Fibroblast of peridontal ligament (primary cell): ENCODE data around the gene MYO16.

ENCODE experiments used
- DNase-seq: peaks from one replicate; pipeline ENCODE4 v3.0.0-alpha.2; 2010; ENCODE audit errors: extremely low read depth

Gene MYO16

DNA sequence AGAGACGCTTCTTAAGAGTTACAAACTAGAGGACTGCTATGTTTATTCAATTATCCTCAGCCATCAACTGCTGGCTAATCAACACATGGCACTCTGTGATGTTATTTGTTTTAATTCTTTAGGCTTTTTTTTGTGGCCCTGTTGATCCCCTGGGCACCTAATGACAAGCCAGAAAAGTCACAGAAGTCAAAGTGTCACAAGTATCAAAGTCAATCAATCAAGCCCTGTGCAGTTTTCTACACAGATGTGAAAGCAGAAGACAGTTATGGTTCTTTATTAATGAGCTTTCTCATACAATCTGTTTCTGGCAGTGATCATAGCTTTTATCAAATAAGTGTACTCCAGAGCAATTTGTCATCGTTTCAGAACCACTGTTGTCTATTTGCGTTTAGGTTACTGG lies 34.3 kb downstream of the MYO16 start:
- no peak for DNase-seq

DNA sequence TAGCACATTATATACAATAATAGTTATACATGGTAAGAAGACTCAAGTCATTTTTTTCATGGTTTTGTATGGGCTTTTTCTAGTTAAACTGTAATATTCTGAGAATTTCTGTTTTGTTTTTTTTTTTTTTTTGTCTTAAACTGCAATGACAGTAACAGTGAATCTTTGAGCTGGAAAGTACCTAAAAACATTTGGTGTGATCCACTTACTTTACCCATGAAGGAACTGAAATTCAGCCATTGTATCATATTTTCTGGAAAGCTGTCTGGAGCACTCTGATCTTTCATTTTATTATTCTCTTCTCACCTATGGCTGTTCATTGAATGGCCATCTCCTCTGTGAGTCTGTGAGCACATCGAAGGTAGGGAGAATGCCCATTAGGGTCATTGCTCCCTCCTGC lies 37.8 kb downstream of the MYO16 start:
- no peak for DNase-seq

DNA sequence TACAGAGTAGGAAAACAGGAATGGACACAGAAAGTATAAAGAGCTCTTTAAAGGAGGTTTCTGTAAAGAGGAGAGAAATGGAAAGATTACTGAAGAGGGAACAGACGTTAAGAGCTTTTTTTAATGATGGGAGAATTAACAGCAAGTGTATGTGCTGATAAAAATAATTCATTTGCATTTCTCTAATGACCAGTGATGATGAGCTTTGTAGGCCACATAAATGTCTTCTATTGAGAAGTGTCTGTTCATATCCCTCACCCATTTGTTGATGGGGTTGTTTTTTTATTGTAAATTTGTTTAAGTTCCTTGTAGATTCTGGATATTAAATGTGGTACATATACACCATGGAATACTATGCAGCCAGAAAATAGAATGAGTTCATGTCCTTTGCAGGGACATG lies 40.0 kb downstream of the MYO16 start:
- DNase-seq = peak; percentile 3

DNA sequence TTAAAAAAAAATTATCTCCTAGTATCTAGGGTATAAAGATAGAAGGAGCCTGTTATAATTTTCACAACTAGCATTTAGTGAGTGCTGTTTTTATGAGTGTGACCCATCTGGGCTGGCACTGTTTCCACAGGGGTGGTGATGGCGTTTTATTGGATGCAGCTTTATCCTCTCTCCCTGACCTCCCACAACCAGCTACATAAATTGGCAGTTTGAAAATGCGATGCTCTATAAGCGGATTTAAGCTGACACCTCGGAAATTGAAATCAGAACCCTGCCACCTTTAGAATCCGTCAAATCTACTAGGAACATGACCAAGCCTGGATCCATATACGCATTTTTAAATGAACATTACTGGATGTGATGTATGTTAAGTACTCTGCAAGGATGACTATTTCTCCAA lies 44.9 kb downstream of the MYO16 start:
- DNase-seq = no peak

DNA sequence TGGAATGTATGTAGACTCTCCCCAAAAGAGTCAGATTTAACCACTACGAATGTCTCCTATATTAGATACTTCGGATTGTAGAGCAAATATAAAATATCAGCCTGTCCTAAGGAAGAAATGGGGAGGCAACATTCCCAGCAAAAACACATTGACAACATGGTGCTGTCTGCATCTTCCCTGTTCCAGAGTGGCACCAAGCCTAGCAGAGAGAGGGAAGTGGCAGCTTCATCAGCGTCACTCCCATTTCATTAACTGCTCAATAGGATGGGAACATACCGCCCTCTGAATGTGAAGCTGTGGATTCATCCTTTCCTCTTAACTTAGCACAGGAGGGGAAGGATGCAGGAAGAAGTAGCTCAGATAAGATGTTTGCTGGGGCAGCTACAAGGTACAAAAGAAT lies 45.4 kb downstream of the MYO16 start:
- DNase-seq = no peak

DNA sequence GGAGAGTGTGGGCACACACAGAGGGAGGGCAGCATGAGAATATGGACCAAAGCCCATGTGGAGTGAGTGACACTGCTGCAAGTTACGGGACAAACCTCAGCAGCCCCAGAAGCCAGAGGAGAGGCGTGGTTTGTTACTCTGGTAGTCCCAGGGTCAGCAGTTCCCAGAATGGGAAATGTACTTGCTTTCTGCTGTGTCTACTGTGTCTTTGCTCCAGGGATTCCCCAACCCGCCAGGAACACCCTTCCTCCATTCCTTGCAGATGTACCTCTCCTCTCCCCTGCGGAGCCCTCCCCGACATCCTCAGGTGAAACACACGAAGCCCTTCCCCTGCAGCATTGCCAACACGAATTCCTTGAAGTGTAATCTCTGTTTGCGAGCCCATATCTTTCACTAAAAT lies 47.2 kb downstream of the MYO16 start:
- no peak for DNase-seq

DNA sequence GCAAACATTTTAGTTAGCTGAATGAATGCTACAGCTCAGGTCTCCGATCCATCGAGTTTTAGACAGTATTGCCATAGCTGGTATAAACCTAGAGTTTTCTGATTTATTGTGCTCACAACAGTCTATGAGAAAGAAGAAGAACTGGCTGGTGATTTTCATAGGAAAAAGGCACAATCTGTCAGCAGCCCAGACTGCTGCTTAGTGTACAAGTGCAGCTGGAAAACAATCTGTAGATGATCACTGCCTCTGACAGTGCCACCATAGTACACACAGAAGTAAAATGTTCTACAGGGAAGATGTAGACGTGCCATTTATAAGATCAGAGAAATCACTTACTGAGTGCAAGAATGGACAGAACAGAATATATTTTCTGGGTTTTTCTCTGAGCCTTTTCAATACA lies 48.4 kb downstream of the MYO16 start:
- DNase-seq = no peak

DNA sequence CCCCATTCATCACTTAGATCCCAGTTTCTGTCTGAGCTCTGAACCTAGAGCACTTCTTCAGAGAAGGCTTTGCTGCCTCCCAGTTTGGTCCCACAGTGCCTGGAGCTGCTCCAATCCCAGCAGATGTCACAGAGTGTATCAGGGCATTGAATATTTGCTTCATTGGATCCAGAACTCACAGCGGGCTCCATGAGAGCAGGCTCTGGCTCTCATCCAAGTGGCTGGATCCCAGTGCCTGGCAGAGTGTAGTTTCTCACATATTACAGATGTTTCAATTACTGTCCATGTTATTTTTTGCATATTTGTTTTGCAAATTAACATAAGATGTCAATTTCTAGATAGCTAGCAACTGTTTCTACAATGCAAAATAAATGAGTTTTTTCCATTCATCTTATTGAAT lies 50.6 kb downstream of the MYO16 start:
- no peak for DNase-seq

DNA sequence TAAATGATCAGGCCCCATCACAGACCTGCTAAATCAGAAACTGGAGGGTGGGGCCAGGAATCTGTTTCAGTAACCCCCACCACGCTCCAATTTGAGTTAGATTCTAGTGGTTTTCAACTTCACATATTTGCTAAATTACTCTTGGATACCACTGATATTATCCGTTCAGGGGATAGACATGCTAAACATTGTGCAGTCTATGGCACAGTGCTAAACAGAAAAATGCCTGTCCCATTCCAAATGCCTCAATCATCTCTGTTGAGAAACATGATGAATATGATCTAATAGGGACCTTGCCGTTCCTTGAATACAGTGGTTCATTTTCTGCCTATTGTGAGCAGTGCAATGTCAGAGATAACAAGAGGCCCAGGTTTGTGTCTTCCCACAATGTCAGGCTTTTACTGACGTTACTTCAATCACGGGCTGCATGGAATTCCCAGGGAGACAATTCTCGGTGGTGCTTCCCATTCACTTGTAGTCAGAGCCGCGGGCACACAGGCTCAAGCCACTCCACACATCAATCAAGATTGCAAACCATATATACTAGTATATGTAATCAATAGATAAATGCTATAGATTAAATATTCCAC lies 52.7 kb downstream of the MYO16 start:
- DNase-seq = peak; percentile 30

DNA sequence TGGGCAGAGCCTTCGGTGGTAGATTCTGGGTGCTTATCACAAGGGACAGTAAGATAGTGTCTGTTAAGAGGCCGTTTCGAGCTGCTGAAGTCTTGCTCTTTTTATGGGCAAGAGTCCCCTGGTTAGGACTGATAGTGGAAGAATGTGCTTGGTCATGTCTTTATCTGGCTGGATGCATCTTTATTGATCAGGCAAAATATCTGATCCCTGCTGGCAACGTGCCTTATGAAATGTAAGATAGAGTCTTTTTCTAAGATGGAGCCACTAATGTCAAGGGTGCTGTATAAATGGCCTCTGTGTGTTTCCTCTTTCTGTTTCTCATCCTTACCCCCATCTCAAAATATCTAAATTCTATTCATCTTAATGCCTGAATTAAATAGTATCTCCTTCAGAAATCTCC lies 53.3 kb downstream of the MYO16 start:
- DNase-seq = no peak

DNA sequence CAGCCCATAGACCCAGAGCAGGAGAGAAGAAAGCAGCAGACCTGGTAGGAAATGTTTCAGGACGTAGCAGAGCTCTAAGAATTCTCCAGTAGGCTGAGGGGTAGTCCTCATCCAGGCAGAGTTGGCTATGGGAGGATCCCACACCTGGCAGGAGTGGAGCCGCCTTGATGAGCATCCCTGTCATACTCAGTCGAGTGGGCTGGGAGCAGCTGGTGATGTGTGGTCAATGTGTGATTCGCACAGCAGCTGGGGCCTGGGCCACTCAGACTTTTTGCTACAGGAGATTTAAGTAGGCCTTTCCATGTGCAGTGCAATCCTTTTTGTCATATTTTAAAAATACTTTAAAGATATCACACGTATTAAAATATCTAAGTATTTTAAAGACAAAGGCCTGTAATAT lies 56.6 kb downstream of the MYO16 start:
- no peak for DNase-seq

DNA sequence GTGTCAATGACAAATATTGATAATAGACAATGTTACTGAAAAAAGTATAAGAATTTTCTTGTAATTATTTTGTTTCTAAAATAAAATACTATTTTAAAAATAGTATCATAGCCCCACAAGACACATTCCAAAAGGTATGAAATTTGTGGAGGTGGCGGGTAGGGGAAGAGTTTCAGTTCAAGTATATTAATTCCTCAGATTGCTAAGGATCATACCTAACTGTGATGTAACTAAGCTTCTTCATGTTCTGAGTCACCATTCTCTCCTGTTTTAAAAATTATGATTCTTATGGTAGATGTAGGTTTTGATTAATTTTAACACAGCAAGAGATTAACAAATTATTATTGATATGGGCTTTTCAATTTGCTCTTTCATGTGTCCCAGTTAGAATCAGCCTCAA lies 61.3 kb downstream of the MYO16 start:
- no peak for DNase-seq

DNA sequence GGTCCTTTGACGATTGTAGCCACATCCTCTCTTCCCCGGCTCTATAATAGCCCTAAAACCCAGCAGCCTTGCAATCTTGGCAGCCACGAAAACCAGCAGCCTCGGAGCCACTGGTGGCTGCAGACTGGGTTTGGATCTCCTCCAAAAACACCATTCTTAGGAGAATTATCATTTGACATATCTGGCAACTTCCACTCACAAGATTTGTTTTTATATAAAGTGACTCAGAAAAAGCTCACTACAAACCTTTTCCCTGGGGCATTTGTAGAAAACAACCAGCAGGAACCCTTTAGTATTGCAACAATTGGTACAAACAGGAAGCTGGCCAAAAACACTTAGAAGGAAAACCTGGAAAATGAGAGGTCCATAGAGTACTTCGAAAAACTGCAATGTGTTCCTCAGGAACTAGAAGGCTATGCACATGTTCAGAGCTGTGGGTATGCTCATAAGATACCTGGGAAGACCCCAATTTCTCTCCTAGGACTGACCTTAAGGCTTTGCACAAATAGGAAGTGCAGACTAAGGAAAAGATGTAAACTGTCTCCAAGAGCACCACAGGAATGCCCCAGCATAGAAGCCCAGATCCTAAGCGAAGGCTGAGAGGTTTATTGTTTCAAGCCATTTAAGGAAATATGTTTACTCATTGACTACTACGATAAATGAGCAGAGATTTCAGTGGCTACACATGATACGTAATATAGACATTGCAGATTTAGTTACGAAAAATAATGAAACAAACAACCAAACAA lies 71.2 kb downstream of the MYO16 start:
- DNase-seq = peak; percentile 32

DNA sequence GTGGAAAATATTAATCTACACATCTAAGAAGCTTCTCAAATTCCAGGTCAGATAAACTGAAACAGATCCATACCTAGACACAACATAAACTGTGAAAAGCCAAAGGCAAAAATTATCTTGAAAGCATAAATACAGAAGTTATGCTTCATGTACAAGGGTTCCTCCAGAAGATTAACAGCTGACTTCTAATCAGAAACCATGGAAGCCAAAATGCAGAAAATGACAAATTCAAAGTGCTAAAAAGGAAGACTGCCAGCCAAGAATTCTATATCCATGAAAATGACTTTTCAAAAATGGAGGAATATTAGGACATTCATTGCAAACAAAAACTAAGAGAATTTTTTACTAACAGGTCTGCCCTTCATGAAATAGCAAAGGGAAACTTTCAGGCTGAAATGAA lies 72.8 kb downstream of the MYO16 start:
- DNase-seq = no peak

DNA sequence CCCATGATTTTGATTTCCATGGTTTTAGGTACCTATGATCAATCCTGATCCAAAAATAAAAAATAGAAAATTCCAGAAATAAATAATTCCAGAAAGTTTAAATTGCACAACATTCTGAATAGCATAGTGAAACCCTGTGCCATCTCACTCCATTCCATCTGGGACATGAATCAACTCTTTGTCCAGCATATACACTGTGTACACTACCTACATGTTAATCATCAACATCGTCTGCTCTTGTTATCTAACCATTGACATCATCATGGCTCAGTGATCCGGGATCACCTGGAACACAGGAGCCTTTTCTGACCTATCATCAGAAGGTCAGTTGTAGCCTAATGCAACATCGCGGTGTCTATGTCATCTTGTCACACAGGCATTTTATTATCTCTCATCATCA lies 75.6 kb downstream of the MYO16 start:
- DNase-seq = no peak

DNA sequence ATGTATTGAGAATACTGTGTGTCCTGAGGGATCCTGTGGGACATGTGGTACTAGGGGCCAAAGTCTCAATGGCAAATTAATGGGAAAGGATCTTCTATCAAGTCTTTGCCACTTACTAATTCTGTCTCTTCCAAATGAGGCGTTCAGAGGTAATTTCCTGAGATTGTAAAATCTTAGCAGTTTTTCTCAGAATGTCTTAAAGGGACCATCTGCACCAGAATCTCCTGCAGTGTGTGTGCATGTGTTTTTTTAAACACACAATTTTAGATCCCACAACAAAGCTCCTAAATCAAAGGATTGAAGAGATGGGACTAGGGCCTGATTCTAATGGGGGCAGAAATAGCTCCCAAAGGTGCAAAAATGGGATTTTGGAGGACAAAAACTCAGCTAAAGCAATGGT lies 78.2 kb downstream of the MYO16 start:
- no peak for DNase-seq

DNA sequence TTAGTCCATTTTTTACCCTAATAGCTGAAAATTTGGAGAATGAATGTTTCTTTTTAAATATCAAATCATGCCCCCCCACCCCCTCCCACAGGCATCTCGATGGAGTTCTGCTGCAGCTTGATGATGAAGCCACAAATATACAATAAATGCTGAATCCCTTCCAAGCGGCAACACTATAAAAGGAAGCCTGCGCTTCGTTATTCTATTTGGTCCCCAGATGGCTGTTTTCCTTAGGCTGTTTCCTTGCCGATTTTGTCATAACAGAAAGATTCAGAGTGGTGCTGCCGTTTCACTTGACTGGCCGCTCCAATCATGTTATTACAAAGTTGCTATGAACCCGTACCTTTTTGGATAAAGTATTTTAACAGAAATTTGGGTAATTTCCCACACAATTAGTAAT lies 79.5 kb downstream of the MYO16 start:
- no peak for DNase-seq

DNA sequence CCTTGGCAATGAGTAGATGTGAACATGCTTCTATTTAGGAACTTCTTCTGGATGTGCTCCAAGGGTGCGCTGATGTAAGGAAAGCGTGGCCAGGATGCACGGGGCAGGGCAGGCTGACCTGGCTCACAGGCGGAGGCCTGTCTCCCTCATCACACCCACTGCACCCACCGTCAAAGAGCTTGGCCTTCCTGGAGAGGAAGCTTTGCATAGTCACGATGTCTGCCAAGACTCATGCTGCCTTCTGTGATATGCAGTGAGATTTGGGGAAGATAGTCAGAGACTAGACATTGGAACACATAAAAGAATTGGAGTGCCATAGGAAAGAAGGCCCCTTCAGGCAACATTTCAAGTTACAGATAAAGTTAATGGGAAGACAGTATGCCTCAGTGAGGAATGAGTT lies 82.0 kb downstream of the MYO16 start:
- DNase-seq = no peak

DNA sequence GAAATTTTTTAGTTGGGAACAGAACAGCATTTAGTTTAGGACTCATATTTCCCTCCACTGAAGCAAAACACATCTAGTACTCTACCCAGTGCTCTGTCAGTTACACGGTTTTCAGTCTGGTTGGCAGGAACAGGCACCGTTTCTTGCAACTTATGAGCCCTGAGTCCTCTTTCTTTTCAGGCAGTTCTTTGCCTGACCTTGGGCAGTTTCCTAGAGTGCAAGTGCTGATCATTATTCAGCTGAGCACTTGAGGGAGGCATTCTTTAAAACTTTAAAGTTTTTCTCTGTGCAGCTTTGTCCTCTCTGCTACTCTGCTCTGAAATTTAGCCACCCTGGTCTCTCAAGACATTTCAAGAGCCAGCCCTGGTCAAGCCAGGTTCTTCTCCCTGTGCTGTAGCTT lies 96.1 kb downstream of the MYO16 start:
- no peak for DNase-seq

DNA sequence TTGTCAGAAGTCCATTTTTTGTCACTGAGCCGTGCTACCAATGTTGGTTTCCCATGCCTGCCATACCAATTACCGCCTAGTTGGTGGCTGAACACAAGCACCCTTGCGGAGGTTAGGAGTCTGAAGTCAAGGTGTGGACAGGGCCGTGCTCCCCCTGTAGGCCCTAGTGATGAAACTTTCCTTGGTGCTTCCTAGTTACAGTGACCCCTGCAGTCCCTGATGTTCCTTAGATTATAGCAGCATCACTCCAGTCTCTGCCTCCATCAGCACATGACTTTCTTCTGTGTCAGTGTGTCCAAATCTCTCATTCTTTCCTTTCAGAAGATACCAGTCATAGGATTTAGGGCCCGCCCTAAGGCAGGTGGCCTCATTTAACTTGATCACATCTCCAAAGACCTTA lies 99.0 kb downstream of the MYO16 start:
- DNase-seq = no peak

DNA sequence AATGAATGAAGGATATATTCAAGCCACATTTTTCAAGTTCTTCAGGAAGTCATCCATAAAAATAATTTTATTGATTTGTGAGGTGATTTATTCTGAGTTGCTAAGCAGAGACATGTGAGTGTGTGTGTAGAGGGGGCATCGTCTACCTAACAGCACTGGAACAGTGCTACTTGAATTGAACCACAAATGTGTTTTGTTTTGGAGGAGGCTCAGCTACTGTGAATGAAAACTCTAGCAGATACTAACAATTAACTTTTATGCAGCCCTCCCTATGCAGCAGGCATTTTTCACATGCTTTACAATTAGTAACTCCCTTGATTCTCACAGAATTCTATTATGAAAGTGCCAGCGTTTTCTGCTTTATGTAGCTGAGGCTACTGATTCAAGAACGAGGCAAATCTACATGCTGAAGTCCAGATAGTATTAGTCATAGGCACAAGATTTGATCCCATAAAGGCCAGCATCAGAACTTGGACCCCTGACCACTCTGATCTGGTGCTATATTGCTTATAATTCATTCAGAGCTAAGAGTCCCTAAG lies 103.7 kb downstream of the MYO16 start:
- DNase-seq = no peak

DNA sequence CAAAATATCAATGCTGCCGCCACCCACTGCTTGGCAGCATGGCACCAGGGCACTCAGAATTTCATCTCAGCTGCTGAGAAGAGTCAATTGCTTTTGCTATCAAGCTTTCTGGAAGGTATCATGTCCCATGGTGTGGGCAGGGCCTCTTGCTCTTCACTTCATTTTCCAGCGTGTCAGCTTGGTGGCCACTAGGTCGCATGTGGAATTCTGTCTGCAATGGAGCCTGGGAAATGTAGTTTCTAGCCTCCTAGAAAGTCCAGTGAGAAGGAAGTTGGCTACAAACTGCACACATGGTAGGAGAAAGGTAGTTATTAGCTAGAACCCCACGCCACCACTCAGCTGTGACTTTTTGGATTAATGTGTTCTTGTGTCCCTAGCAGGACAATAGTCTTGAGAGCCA lies 105.3 kb downstream of the MYO16 start:
- no peak for DNase-seq

DNA sequence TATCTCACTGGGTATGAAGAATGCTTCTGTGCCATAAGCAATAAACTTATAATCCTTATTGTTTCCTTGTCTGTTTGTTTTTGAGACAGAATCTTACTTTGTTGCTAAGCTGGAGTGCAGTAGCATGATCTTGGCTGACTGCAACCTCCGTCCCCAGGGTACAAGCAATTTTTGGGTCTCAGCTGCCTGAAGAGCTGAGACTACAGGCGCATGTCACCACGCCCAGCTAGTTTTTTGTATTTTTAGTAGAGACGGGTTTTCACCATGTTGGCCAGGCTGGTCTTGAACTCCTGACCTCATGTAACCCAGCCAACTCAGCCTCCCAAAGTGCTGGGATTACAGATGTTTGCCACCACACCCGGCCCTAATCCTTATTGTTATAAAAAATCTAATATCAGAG lies 112.5 kb downstream of the MYO16 start:
- no peak for DNase-seq
